ENCODE data around the gene GSTM4. TPM values are rescaled to one million over a fixed set of nuclear protein-coding genes. Genes with fewer than 3 reads are reported as not detected.

The GSTM4 gene
- 4.0 and 5.5 TPM in 2 replicates for total RNA-seq

GRCh38 chr1:109655615-109656519 lies at the start of gene GSTM4:
GSTM4 (plus strand) TSS chr1:109656099; CDS start chr1:109656390, 291 bp downstream.

DNA sequence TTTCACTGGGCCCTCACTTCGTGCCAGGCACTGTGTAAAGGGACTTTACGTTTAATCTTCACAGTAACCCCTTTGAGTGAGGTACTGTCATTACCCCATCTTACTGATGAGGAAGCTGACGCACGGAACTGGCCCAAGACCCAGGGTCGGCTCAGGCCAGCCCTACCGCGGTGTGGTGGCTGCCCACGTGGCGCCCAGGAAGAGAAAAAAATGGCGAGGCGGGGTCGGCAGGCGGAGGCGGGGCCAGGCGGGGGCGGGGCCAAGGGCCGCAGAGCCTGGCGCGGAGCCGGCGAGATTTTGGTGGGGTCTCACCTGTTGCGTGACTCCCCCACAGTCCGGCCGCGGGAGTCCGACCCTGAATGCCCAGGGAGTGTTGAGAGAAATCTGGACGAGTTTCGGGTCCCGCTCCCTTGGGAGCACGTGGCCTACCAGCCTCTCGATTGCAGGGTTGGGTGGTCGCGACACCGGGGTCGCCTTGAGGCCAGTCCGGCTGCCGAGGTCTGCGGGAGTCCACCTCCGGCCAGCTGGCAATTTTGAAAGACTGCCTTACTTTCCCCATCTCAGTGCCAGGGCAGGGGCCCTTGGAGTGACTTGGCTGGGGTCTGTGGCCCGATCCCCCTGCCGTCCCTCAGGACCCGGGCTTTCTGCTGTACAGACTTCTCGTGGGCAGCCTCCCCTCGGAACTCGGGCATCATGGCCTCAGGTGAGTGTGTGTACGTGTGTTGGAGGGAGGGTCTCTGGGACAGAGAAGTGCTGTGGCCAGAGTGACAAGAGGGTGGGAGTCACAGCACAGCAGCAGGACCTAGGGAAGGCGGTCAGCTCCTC lies 36.1 kb upstream of the GSTM4 start, which contains the start of the genes AMPD2 and GNAT2:
Gene AMPD2 (plus strand): TSS at position 262 of the 825 bp plus-strand sequence. CDS start 1,339 bp downstream, outside the sequence.
Gene GNAT2 (minus strand): TSS at position 41 of the 825 bp plus-strand sequence. CDS start 6,746 bp downstream, outside the sequence.

GRCh38 chr1:109667452-109668122 lies 11.7 kb downstream of the GSTM4 start, which contains the start of gene GSTM2:
GSTM2 (plus strand) TSS chr1:109668057; CDS start chr1:109668116, 59 bp downstream.

DNA sequence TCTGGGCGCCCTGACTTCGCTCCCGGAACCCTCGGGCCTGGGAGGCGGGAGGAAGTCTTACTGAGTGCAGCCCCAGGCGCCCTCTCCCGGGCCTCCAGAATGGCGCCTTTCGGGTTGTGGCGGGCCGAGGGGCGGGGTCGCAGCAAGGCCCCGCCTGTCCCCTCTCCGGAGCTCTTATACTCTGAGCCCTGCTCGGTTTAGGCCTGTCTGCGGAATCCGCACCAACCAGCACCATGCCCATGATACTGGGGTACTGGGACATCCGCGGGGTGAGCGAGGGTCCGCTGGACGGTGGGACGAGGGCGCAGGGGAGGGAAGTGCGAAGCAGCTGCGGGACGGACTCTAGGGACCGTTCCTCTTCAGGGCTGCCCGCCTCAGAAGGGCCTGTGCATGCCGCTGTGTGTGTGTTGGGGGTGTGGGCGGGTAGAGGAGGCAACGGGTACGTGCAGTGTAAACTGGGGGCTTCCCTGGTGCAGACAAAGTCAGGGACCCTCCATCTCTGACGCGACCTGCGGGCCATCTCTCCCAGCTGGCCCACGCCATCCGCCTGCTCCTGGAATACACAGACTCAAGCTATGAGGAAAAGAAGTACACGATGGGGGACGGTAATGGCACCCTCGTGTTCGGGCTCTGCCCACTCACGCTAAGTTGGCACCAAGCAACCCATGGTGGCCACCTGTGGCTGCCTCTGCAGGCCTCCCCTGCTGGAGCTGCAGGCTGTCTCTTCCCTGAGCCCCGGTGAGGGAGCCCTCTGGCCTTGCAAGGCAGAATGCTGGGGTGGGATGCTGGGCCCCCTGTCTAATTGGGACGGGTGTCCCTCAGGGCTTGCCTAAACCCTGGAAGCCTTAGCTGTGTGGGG lies 32.0 kb downstream of the GSTM4 start, which contains the start of gene GSTM1:
Gene GSTM1 (plus strand): TSS at position 177 of the 859 bp plus-strand sequence. CDS start 57 bp downstream, at position 234.

Other genes with a start within 250 kb of the GSTM4 start
- 24.3 and 39.0 TPM in 2 replicates for gene PSMA5, start 229.7 kb upstream of the GSTM4 start, total RNA-seq
- 0.11 and 0.39 TPM in 2 replicates for gene SYPL2, start 189.6 kb upstream of the GSTM4 start, total RNA-seq
- gene ATXN7L2, start 172.2 kb upstream of the GSTM4 start, total RNA-seq = 2.8 and 5.5 TPM in 2 replicates
- 8.6 and 12.6 TPM in 2 replicates for gene CYB561D1, start 162.0 kb upstream of the GSTM4 start, total RNA-seq
- gene AMIGO1, start 146.4 kb upstream of the GSTM4 start, total RNA-seq = 0.65 and 0.79 TPM in 2 replicates
- 0.43 TPM in 1 of 2 replicates, not detected in the other for gene GPR61, start 116.2 kb upstream of the GSTM4 start, total RNA-seq
- 11.8 and 14.5 TPM in 2 replicates for gene GNAI3, start 107.5 kb upstream of the GSTM4 start, total RNA-seq
- gene GNAT2, start 36.5 kb upstream of the GSTM4 start, total RNA-seq = 0.11 and 0.39 TPM in 2 replicates
- gene AMPD2, start 36.3 kb upstream of the GSTM4 start, total RNA-seq = 75.0 and 87.1 TPM in 2 replicates
- 9.9 and 29.8 TPM in 2 replicates for gene GSTM2, start 12.0 kb downstream of the GSTM4 start, total RNA-seq
- not detected in 2 replicates for gene GSTM1, start 31.7 kb downstream of the GSTM4 start, total RNA-seq
- under 0.01 TPM in 1 of 2 replicates, not detected in the other for gene GSTM5, start 56.2 kb downstream of the GSTM4 start, total RNA-seq
- 17.9 and 37.3 TPM in 2 replicates for gene GSTM3, start 84.9 kb downstream of the GSTM4 start, total RNA-seq
- gene EPS8L3, start 107.8 kb downstream of the GSTM4 start, total RNA-seq = not detected in 2 replicates

Measured in placental epithelial cell (primary cell).